HCT116 (cell line): ENCODE measurements around the gene GFOD1. TPM values are rescaled to one million over a fixed set of nuclear protein-coding genes. Genes with fewer than 3 reads are reported as not detected.

Experiments
- ATAC-seq: fragments of 200-7000 bp; cut with Tn5 transposase; 2 replicates; pipeline ENCODE4 v1.9.1; 2020; ENCODE audit warnings: mild to moderate bottlenecking, moderate library complexity
- BruUV-seq: library from RNA; stranded (reverse); fragments of 400-500 nt; replicated peaks from 2 replicates; lab custom pipeline; 2021; lab: Mats Ljungman, UMichigan
- CTCF ChIA-PET: fragments of 300-600 bp; sonication (Branson Sonifier 250); formaldehyde crosslinking; loops from one replicate; lab custom pipeline; 2021; ENCODE audit warnings: antibody characterized with exemption; lab: Charles Lee
- POLR2A ChIA-PET: fragments of 300-600, 350-600 bp; sonication (Branson Sonifier 250); formaldehyde crosslinking; loops from one replicate; lab custom pipeline; 2021; ENCODE audit warnings: antibody characterized with exemption; lab: Charles Lee
- RAD21 ChIA-PET, 2 experiments: fragments of 300-600 bp; sonication (Branson Sonifier 250); formaldehyde crosslinking; loops; one replicate each; lab custom pipeline; 2023; ENCODE audit warnings: low total read pairs in 2 of 2; ENCODE audit not compliant: uncharacterized antibody in 2 of 2, unreplicated experiment in 2 of 2, low non-redundant PET in 1 of 2; lab: Charles Lee
- DNase-seq: peaks from one replicate; pipeline ENCODE4 v3.0.0-alpha.2; 2010; ENCODE audit warnings: low read depth, low spot score
- H2AFZ ChIP-seq: fragments of 200-600 bp; shearing (Covaris generic), sonication (generic); 2 replicates; pipeline ENCODE4 v1.6.1; 2017; ENCODE audit warnings: low read depth, mixed run types, mixed read lengths, antibody characterized with exemption, low read length; ENCODE audit not compliant: poor library complexity, severe bottlenecking
- H3K27ac ChIP-seq: 2 replicates; pipeline ENCODE4 v1.5.1; 2012; ENCODE audit warnings: low read depth, low read length
- H3K27me3 ChIP-seq: fragments of 200-600 bp; sonication (generic); 2 replicates; pipeline ENCODE4 v1.6.1; 2016; ENCODE audit warnings: mixed run types, low read length, mixed read lengths; ENCODE audit not compliant: insufficient read depth
- H3K36me3 ChIP-seq, 2 experiments: fragments of 200-500 bp in 1 of 2; fragments of 200-600 bp in 1 of 2; sonication (Bioruptor generic) in 1 of 2; sonication (generic) in 1 of 2; 2 replicates each; pipeline versions ENCODE4 v1.5.1 to v1.6.1; 2014 to 2016; ENCODE audit warnings: low read length in 2 of 2, inconsistent platforms in 1 of 2, mixed read lengths in 1 of 2, mixed run types in 1 of 2; ENCODE audit not compliant: insufficient read depth in 2 of 2, control insufficient read depth in 1 of 2
- H3K4me1 ChIP-seq, 2 experiments: fragments of 200-600 bp in 1 of 2; sonication (generic) in 1 of 2; 2 replicates each; pipeline versions ENCODE4 v1.5.1 to v1.6.1; 2012 to 2017; ENCODE audit warnings: low read length in 2 of 2, inconsistent platforms in 1 of 2, mild to moderate bottlenecking in 1 of 2, mixed read lengths in 1 of 2, mixed run types in 1 of 2, moderate library complexity in 1 of 2; ENCODE audit not compliant: insufficient read depth in 2 of 2, control insufficient read depth in 1 of 2
- H3K4me2 ChIP-seq: fragments of 200-600 bp; sonication (generic); 2 replicates; pipeline ENCODE4 v1.6.1; 2017; ENCODE audit warnings: mixed run types, low read length, mixed read lengths
- H3K4me3 ChIP-seq, 2 experiments: fragments of 200-600 bp in 1 of 2; sonication (generic) in 1 of 2; replicated peaks in 1 of 2; 2 replicates each; pipeline ENCODE4 v1.5.1; 2011 to 2016; ENCODE audit warnings: low read length in 2 of 2, control low read depth in 1 of 2, low read depth in 1 of 2, mild to moderate bottlenecking in 1 of 2, mixed read lengths in 1 of 2, mixed run types in 1 of 2
- H3K79me2 ChIP-seq: fragments of 200-600 bp; sonication (generic); 2 replicates; pipeline ENCODE4 v1.6.1; 2017; ENCODE audit warnings: mild to moderate bottlenecking, mixed run types, low read length, moderate library complexity, mixed read lengths; ENCODE audit not compliant: insufficient read depth
- H3K9ac ChIP-seq: fragments of 200-600 bp; sonication (generic); 2 replicates; pipeline ENCODE4 v1.6.1; 2016; ENCODE audit warnings: low read length, mixed read lengths
- H3K9me2 ChIP-seq: fragments of 200-600 bp; sonication (generic), shearing (Covaris generic); 2 replicates; pipeline ENCODE4 v1.6.1; 2017; ENCODE audit warnings: mixed run types, mild to moderate bottlenecking, moderate library complexity; ENCODE audit not compliant: insufficient read depth
- H3K9me3 ChIP-seq, 2 experiments: fragments of 200-500 bp in 1 of 2; fragments of 200-600 bp in 1 of 2; sonication (Bioruptor generic) in 1 of 2; sonication (generic) in 1 of 2; 2 replicates each; pipeline ENCODE4 v1.6.1; 2014 to 2017; ENCODE audit warnings: low read length in 2 of 2, mixed read lengths in 2 of 2, inconsistent platforms in 1 of 2, low read depth in 1 of 2, mild to moderate bottlenecking in 1 of 2, mixed run types in 1 of 2, moderate library complexity in 1 of 2; ENCODE audit not compliant: control insufficient read depth in 1 of 2, insufficient read depth in 1 of 2
- H4K20me1 ChIP-seq: fragments of 200-600 bp; sonication (generic), shearing (Covaris generic); 2 replicates; pipeline ENCODE4 v1.6.1; 2017; ENCODE audit warnings: mixed run types, mild to moderate bottlenecking, moderate library complexity; ENCODE audit not compliant: insufficient read depth
- CEBPB ChIP-seq: IDR thresholded peaks from 2 replicates; pipeline ENCODE4 v1.6.1; 2012; ENCODE audit warnings: low read depth
- JUND ChIP-seq: IDR thresholded peaks from 2 replicates; pipeline ENCODE4 v1.6.1; 2012
- REST ChIP-seq: IDR thresholded peaks from 2 replicates; pipeline ENCODE4 v1.6.1; 2012; ENCODE audit warnings: low read depth
- ZBTB33 ChIP-seq: IDR thresholded peaks from 2 replicates; pipeline ENCODE4 v1.6.1; 2011; ENCODE audit warnings: mild to moderate bottlenecking, low read length, moderate library complexity; ENCODE audit not compliant: insufficient replicate concordance; ENCODE audit errors: extremely low read depth
- intact Hi-C: fragments of 100-400 bp; cut with micrococcal nuclease; formaldehyde crosslinking; loops from 2 replicates; pipeline ENCODE4 v1.10.0; 2022
- total RNA-seq: library from RNA; stranded (reverse); gene quantifications from one replicate; pipeline ENCODE4 v1.2.1, GENCODE V29; 2021; ENCODE audit not compliant: unreplicated experiment

Gene GFOD1
- total RNA-seq, 1 experiment from 2014 or later: 3.8 TPM

GRCh38 chr6:13339863-13340630 is 147.4 kb downstream of the GFOD1 start:
- POLR2A ChIA-PET: no interaction called here

More at GRCh38 chr6:13339863-13340630, 147.4 kb downstream of the GFOD1 start:
- intact Hi-C loops: loop anchor here (5.0 kb wide), 1 partner anchor 727 kb away; no protein-coding TSS in a partner anchor
- H3K9ac ChIP-seq: no peak overlapping the region
- no peaks in the 10 kb centered on the region for H3K9me3 ChIP-seq
- no peak overlapping the region for H3K4me3 ChIP-seq
- H3K36me3 ChIP-seq: no peaks in the 10 kb centered on the region
- BruUV-seq: no TSS peak
- H4K20me1 ChIP-seq: no peaks in the 10 kb centered on the region
- no peak for DNase-seq
- TF ChIP-seq ZBTB33: no peak
- no peak for TF ChIP-seq REST
- no peak for TF ChIP-seq CEBPB
- no peak for TF ChIP-seq JUND
- ATAC-seq: no peak
- no peaks in the 10 kb centered on the region for H3K9me2 ChIP-seq
- H3K27me3 ChIP-seq: no peaks in the 10 kb centered on the region
- peaks cover 0 to 6% of the 10 kb centered on the region in 2 experiments; a peak in 2 of 4 replicates for H3K4me1 ChIP-seq
- no peak overlapping the region for H2AFZ ChIP-seq
- no peak overlapping the region for H3K27ac ChIP-seq
- no peak overlapping the region for H3K4me2 ChIP-seq
- ChIA-PET RAD21 (no interaction called here), CTCF (no interaction called here)
- no peaks in the 10 kb centered on the region for H3K79me2 ChIP-seq
